Mammary epithelial cell (primary cell): ENCODE data around the gene HSPA14.
"Not testable (repeated sequence)": the region's sequence is repeated elsewhere in the genome, so short reads cannot be mapped to it uniquely, and the experiment has no call there.

Source experiments
- EZH2 ChIP-seq: IDR thresholded peaks from 2 replicates; pipeline ENCODE4 v1.6.1; 2012; ENCODE audit warnings: low read length, inconsistent platforms, borderline replicate concordance
- TF ChIP-seq, protein P1 (sequence below), 2 donors: IDR thresholded peaks in 1 of 2; conservative IDR thresholded peaks in 1 of 2; 2 replicates each; pipeline ENCODE4 v1.5.1; 2011 to 2012; ENCODE audit warnings: inconsistent platforms in 2 of 2, low read length in 2 of 2, mild to moderate bottlenecking in 2 of 2, control low read depth in 1 of 2, low read depth in 1 of 2; ENCODE audit not compliant: insufficient read depth in 1 of 2; ENCODE audit errors: extremely low read depth in 1 of 2

DNA sequence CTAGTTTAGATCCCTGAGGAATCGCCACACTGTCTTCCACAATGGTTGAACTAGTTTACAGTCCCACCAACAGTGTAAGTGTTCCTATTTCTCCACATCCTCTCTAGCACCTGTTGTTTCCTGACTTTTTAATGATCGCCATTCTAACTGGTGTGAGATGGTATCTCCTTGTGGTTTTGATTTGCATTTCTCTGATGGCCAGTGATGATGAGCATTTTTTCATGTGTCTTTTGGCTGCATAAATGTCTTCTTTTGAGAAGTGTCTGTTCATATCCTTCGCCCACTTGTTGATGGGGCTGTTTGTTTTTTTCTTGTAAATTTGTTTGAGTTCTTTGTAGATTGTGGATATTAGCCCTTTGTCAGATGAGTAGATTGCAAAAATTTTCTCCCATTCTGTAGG is 26.8 kb downstream of the HSPA14 start:
- TF ChIP-seq, protein P1, sequence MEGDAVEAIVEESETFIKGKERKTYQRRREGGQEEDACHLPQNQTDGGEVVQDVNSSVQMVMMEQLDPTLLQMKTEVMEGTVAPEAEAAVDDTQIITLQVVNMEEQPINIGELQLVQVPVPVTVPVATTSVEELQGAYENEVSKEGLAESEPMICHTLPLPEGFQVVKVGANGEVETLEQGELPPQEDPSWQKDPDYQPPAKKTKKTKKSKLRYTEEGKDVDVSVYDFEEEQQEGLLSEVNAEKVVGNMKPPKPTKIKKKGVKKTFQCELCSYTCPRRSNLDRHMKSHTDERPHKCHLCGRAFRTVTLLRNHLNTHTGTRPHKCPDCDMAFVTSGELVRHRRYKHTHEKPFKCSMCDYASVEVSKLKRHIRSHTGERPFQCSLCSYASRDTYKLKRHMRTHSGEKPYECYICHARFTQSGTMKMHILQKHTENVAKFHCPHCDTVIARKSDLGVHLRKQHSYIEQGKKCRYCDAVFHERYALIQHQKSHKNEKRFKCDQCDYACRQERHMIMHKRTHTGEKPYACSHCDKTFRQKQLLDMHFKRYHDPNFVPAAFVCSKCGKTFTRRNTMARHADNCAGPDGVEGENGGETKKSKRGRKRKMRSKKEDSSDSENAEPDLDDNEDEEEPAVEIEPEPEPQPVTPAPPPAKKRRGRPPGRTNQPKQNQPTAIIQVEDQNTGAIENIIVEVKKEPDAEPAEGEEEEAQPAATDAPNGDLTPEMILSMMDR (conservative IDR thresholded peaks at IDR 0.05 in 1 of 2, IDR thresholded peaks at IDR 0.05 in 1 of 2; ENCODE audit: extremely low read depth in 1 of 2, insufficient read depth in 1 of 2, low read depth in 1 of 2, low read length in 2 of 2) = not testable (repeated sequence)
- not testable (repeated sequence) for TF ChIP-seq EZH2
